GM23248 (cell line): Measurements from ENCODE around the gene EXD3.

Source experiments
- EZH2 ChIP-seq: fragments of 200-600 bp; sonication (generic); IDR thresholded peaks from 2 replicates; pipeline ENCODE4 v1.6.1; 2018; ENCODE audit warnings: antibody characterized with exemption, mild to moderate bottlenecking; ENCODE audit not compliant: insufficient read depth, poor library complexity, severe bottlenecking
- EZH2phosphoT487 ChIP-seq: fragments of 200-600 bp; sonication (generic); IDR thresholded peaks from 2 replicates; pipeline ENCODE4 v1.6.1; 2018; ENCODE audit warnings: antibody characterized with exemption, moderate library complexity, mild to moderate bottlenecking, low read depth; ENCODE audit not compliant: insufficient read depth

- TF ChIP-seq EZH2phosphoT487 (no peak), EZH2 (no peak)
Observed at GRCh38 chr9:137452006-137452760, 29.2 kb upstream of the EXD3 start.
